Measurements from ENCODE around the gene COG3. TPM values are rescaled to one million over a fixed set of nuclear protein-coding genes. Genes with fewer than 3 reads are reported as not detected.

The COG3 gene
- polyA plus RNA-seq, 3 donors, result 12.3 to 25.3 (median 12.9) TPM

DNA sequence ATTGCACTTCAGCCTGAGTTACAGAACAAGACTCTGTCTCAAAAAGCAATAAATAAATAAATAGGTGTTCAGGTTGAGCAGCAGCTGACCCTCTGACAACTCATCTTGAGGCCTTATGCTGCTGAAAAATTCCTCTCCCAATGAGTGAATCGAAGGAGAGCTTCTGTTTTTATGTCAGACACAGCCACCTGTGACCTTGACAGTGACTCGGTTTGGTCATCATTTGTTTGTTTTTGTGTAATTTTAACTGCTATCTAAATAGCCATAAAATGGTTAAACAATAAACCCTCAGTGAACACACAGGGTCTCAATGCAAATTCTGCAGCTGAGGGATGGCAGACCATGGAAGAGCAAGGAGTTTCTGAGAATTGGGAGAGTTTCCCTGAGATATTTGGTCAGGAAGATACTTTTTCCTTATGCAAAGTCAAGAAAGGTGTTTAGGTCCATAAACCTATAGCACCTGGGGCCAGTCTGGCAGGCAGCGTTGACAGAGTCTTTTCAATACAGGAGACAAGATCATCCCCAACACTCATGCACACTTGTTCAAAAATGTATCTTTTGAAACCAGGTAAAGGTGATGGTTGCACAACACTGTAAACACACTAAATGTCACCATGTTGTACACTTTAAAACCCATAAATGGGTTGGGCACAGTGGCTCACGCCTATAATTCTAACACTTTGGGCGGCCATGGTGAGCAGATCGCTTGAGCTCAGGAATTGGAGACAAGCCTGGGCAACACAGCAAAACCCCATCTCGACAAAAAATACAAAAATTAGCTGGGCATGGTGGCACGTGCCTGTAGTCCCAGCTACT is 30.0 kb upstream of the COG3 start:
- H3K4me1 Mint-ChIP-seq, result no peaks in the 10 kb centered on the region
- peak overlapping the region in 1 of 7 donors; percentile 53 for H3K27ac Mint-ChIP-seq
- Histone ChIP-seq H3K4me1 (ENCODE audit: control insufficient read depth in 1 of 2, insufficient read depth in 2 of 2, low read length in 2 of 2) (no peaks in the 10 kb centered on the region), H3K4me3 (replicated peaks in 1 of 3; ENCODE audit: low read depth in 2 of 3, low read length in 3 of 3) (no peak overlapping the region), H3K9me3 (replicated peaks in 1 of 2; ENCODE audit: control insufficient read depth in 1 of 2, insufficient read depth in 1 of 2, low read length in 2 of 2) (no peaks in the 10 kb centered on the region), H3K4me2 (replicated peaks; ENCODE audit: extremely low read depth, low read length, poor library complexity, severe bottlenecking) (no peak overlapping the region), H3K9ac (ENCODE audit: insufficient read depth, low read length, poor library complexity, severe bottlenecking) (no peak overlapping the region), H3K27me3 (ENCODE audit: control insufficient read depth in 2 of 2, insufficient read depth in 2 of 2, low read length in 2 of 2) (no peaks in the 10 kb centered on the region), H2AFZ (ENCODE audit: insufficient read depth, low read depth, low read length, poor library complexity, severe bottlenecking) (no peak overlapping the region), H3K27ac (ENCODE audit: low read depth in 1 of 2, low read length in 2 of 2) (no peak overlapping the region), H3K36me3 (replicated peaks in 1 of 2; ENCODE audit: control insufficient read depth in 1 of 2, insufficient read depth in 2 of 2, low read length in 2 of 2) (no peaks in the 10 kb centered on the region), H3K79me2 (ENCODE audit: insufficient read depth, low read length) (no peaks in the 10 kb centered on the region), H4K20me1 (ENCODE audit: insufficient read depth, low read length) (no peaks in the 10 kb centered on the region)
- peaks cover 0 to 4% (median 2%) of the 10 kb centered on the region in 3 donors for H3K27me3 Mint-ChIP-seq (ENCODE audit: low read depth in 3 of 3)
- no peaks in the 10 kb centered on the region for H3K36me3 Mint-ChIP-seq
- TF ChIP-seq, protein P1, sequence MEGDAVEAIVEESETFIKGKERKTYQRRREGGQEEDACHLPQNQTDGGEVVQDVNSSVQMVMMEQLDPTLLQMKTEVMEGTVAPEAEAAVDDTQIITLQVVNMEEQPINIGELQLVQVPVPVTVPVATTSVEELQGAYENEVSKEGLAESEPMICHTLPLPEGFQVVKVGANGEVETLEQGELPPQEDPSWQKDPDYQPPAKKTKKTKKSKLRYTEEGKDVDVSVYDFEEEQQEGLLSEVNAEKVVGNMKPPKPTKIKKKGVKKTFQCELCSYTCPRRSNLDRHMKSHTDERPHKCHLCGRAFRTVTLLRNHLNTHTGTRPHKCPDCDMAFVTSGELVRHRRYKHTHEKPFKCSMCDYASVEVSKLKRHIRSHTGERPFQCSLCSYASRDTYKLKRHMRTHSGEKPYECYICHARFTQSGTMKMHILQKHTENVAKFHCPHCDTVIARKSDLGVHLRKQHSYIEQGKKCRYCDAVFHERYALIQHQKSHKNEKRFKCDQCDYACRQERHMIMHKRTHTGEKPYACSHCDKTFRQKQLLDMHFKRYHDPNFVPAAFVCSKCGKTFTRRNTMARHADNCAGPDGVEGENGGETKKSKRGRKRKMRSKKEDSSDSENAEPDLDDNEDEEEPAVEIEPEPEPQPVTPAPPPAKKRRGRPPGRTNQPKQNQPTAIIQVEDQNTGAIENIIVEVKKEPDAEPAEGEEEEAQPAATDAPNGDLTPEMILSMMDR (IDR thresholded peaks at IDR 0.05), result no peak
- no peaks in the 10 kb centered on the region for H3K9me3 Mint-ChIP-seq
- no peak overlapping the region for H3K4me3 Mint-ChIP-seq
- whole genome bisulfite sequencing (ENCODE audit: insufficient coverage), result 97% methylated on average over 6 of the region's 8 CpGs
- intact Hi-C loops (cut with micrococcal nuclease), result no loop called here
- DNase-seq, result no peak

DNA sequence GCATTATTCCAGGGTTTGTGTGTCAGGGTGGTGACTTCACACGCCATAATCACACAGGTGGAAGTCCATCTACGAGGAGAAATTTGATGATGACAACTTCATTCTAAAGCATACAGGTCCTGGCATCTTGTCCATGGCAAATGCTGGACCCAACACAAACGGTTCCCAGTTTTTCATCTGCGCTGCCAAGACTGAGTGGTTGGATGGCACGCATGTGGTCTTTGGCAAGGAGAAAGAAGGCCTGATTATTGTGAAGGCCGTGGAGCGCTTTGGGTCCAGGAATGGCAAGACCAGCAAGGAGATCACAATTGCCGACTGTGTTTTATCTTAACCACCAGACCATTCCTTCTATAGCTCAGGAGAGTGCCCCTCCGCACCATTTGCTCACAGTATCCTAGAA is 28.4 kb upstream of the COG3 start:
- no peak overlapping the region for H3K27ac Mint-ChIP-seq
- Histone ChIP-seq H4K20me1 (ENCODE audit: insufficient read depth, low read length) (no peaks in the 10 kb centered on the region), H3K27me3 (ENCODE audit: control insufficient read depth in 2 of 2, insufficient read depth in 2 of 2, low read length in 2 of 2) (no peaks in the 10 kb centered on the region), H3K36me3 (replicated peaks in 1 of 2; ENCODE audit: control insufficient read depth in 1 of 2, insufficient read depth in 2 of 2, low read length in 2 of 2) (no peaks in the 10 kb centered on the region), H2AFZ (ENCODE audit: insufficient read depth, low read depth, low read length, poor library complexity, severe bottlenecking) (no peak overlapping the region), H3K9me3 (replicated peaks in 1 of 2; ENCODE audit: control insufficient read depth in 1 of 2, insufficient read depth in 1 of 2, low read length in 2 of 2) (no peaks in the 10 kb centered on the region), H3K79me2 (ENCODE audit: insufficient read depth, low read length) (no peaks in the 10 kb centered on the region), H3K9ac (ENCODE audit: insufficient read depth, low read length, poor library complexity, severe bottlenecking) (no peak overlapping the region), H3K27ac (ENCODE audit: low read depth in 1 of 2, low read length in 2 of 2) (no peak overlapping the region), H3K4me3 (replicated peaks in 1 of 3; ENCODE audit: low read depth in 2 of 3, low read length in 3 of 3) (no peak overlapping the region), H3K4me2 (replicated peaks; ENCODE audit: extremely low read depth, low read length, poor library complexity, severe bottlenecking) (no peak overlapping the region), H3K4me1 (ENCODE audit: control insufficient read depth in 1 of 2, insufficient read depth in 2 of 2, low read length in 2 of 2) (no peaks in the 10 kb centered on the region)
- no peak for DNase-seq
- TF ChIP-seq, protein P1 (IDR thresholded peaks at IDR 0.05), result no peak
- 92% methylated on average over 4 of the region's 9 CpGs for WGBS (ENCODE audit: insufficient coverage)
- peaks cover 0 to 3% (median 2%) of the 10 kb centered on the region in 3 donors for H3K27me3 Mint-ChIP-seq (ENCODE audit: low read depth in 3 of 3)
- no peaks in the 10 kb centered on the region for H3K9me3 Mint-ChIP-seq
- H3K4me3 Mint-ChIP-seq, result no peak overlapping the region
- intact Hi-C loops (cut with micrococcal nuclease), result no loop called here
- H3K36me3 Mint-ChIP-seq, result no peaks in the 10 kb centered on the region
- peaks cover 4% of the 10 kb centered on the region for H3K4me1 Mint-ChIP-seq

All from CD14-positive monocyte (primary cell).